K562 (cell line): ENCODE data around the gene FSTL4. TPM values are rescaled to one million over a fixed set of nuclear protein-coding genes. Genes with fewer than 3 reads are reported as not detected.

Source experiments
- BMI1 ChIP-seq: fragments of 150-350 bp; IDR thresholded peaks from 2 replicates; pipeline ENCODE4 v1.6.1; 2014; ENCODE audit warnings: low read length
- ESRRA ChIP-seq: fragments of 450-650 bp; IDR thresholded peaks from 2 replicates; pipeline ENCODE4 v1.6.1; 2014; ENCODE audit warnings: low read depth, mild to moderate bottlenecking, moderate library complexity, borderline replicate concordance
- ETS2 ChIP-seq: IDR thresholded peaks from 2 replicates; pipeline ENCODE4 v1.6.1; 2016; ENCODE audit warnings: borderline replicate concordance, missing genetic modification characterization, mild to moderate bottlenecking, moderate library complexity, missing compliant biosample characterization; ENCODE audit not compliant: poor library complexity, severe bottlenecking
- ZNF124 ChIP-seq: sonication (generic); formaldehyde crosslinking; IDR thresholded peaks from 2 replicates; pipeline ENCODE4 v1.8.1; 2022; ENCODE audit warnings: missing genetic modification reagents
- ZNF263 ChIP-seq: sonication (generic); formaldehyde crosslinking; IDR thresholded peaks from 2 replicates; pipeline ENCODE4 v1.8.0; 2022; ENCODE audit warnings: mild to moderate bottlenecking, missing genetic modification reagents, borderline replicate concordance
- ZNF830 ChIP-seq: fragments of 250-450 bp; sonication (Bioruptor Pico); IDR thresholded peaks from 2 replicates; pipeline ENCODE4 v1.5.0; 2021; ENCODE audit warnings: mild to moderate bottlenecking
- polyA plus RNA-seq, 8 experiments: library from polyadenylated mRNA; depleted of rRNA in 4 of 8; stranded (reverse) in 5 of 8; unstranded in 3 of 8; fragments of >200 nt; fragmentation: Nextera tagmentation in 2 of 8; fragmentation: Illumina TruSeq in 1 of 8; extraction: Ambion mirVana in 2 of 8; extraction: Trizol in 1 of 8; gene quantifications; 2 replicates each; pipeline versions ENCODE4 v1.2.1 to v1.2.3, GENCODE V29; 2011 to 2014; ENCODE audit warnings: inconsistent platforms in 1 of 8, missing spikeins in 1 of 8
- total RNA-seq, 7 experiments: library from RNA; depleted of rRNA in 6 of 7; stranded (reverse); fragments of >200 nt in 6 of 7; fragmentation: Illumina TruSeq in 2 of 7; extraction: Trizol in 2 of 7; gene quantifications; 2 replicates each; pipeline versions ENCODE4 v1.2.1 to v1.2.3, GENCODE V29; 2011 to 2021; ENCODE audit warnings: low replicate concordance in 1 of 7
- TF ChIP-seq, protein P1 (sequence below), 2 experiments: fragments of 450-650 bp; formaldehyde crosslinking in 1 of 2; IDR thresholded peaks; 2 replicates each; pipeline versions ENCODE4 v1.4.0 to v1.6.1; 2014 to 2020; ENCODE audit warnings: mild to moderate bottlenecking in 2 of 2, borderline replicate concordance in 1 of 2, low read depth in 1 of 2

Gene FSTL4
- total and polyA plus RNA-seq, 9 of the 15 experiments (the other 6 are each of a cell fraction or from before 2014, with no cell fraction given) = 0.08 to 0.18 (median 0.10) TPM; not detected in 5

GRCh38 chr5:133519191-133519590, 93.2 kb downstream of the FSTL4 start (continued):
- TF ChIP-seq, protein P1, sequence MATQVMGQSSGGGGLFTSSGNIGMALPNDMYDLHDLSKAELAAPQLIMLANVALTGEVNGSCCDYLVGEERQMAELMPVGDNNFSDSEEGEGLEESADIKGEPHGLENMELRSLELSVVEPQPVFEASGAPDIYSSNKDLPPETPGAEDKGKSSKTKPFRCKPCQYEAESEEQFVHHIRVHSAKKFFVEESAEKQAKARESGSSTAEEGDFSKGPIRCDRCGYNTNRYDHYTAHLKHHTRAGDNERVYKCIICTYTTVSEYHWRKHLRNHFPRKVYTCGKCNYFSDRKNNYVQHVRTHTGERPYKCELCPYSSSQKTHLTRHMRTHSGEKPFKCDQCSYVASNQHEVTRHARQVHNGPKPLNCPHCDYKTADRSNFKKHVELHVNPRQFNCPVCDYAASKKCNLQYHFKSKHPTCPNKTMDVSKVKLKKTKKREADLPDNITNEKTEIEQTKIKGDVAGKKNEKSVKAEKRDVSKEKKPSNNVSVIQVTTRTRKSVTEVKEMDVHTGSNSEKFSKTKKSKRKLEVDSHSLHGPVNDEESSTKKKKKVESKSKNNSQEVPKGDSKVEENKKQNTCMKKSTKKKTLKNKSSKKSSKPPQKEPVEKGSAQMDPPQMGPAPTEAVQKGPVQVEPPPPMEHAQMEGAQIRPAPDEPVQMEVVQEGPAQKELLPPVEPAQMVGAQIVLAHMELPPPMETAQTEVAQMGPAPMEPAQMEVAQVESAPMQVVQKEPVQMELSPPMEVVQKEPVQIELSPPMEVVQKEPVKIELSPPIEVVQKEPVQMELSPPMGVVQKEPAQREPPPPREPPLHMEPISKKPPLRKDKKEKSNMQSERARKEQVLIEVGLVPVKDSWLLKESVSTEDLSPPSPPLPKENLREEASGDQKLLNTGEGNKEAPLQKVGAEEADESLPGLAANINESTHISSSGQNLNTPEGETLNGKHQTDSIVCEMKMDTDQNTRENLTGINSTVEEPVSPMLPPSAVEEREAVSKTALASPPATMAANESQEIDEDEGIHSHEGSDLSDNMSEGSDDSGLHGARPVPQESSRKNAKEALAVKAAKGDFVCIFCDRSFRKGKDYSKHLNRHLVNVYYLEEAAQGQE (IDR thresholded peaks at IDR 0.05; ENCODE audit: borderline replicate concordance) = no peak
- TF ChIP-seq, protein P1 (CRISPR knock-in tag; IDR thresholded peaks at IDR 0.05; ENCODE audit: low read depth) = no peak
- TF ChIP-seq ETS2 = no peak
- no peak for TF ChIP-seq ESRRA
- no peak for TF ChIP-seq ZNF124
- TF ChIP-seq ZNF263 (CRISPR knock-in tag) = no peak
- no peak for TF ChIP-seq BMI1
- TF ChIP-seq ZNF830 = no peak
- TF ChIP-seq, all 486 proteins: peak for 0
